GM12873 (cell line): Measurements from ENCODE around the gene CD68.
A peak's percentile ranks its signal among the peaks of the same experiment; 100 is the strongest.

Source experiments
- TF ChIP-seq, protein P1 (sequence below): IDR thresholded peaks from 2 replicates; pipeline ENCODE4 v1.5.1; 2012; ENCODE audit warnings: low read depth, mild to moderate bottlenecking, moderate library complexity, low read length, control low read depth; ENCODE audit not compliant: insufficient read depth; ENCODE audit errors: missing control alignments

Gene CD68

DNA sequence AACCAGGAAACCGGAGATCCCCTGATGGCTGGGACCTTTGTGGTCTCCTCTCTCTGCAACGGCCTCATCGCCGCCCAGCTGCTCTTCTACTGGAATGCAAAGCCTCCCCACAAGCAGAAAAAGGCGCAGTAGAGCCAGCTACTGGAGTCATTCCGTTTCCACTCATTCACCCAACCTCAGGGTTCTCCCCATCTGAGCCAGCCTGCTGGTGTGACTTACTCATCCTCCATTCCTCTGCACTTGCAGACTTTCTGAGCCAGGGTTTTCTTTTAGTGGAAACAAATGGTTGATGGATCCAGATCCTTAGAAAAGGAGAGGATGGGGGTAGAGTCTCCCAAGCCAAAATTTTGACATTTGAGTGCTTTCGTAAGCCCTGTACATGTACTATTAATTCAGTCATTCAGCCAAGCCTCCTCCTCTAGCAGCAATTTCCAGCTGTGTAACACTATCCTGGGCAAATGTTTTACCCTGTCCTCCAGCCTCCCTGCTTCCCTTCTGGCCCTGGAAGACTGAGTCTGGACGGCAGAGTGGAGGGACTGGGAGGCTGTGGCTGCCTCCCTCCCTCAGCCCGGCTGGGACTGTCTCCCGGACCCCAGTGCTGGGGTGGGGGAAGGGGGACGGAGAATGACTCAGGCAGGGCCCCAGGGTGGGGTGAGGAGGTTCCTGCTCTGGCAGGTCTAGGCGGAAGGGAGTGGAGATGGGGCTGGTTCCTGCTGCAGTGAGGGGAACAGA is 8.1 kb downstream of the CD68 start:
- TF ChIP-seq, protein P1, sequence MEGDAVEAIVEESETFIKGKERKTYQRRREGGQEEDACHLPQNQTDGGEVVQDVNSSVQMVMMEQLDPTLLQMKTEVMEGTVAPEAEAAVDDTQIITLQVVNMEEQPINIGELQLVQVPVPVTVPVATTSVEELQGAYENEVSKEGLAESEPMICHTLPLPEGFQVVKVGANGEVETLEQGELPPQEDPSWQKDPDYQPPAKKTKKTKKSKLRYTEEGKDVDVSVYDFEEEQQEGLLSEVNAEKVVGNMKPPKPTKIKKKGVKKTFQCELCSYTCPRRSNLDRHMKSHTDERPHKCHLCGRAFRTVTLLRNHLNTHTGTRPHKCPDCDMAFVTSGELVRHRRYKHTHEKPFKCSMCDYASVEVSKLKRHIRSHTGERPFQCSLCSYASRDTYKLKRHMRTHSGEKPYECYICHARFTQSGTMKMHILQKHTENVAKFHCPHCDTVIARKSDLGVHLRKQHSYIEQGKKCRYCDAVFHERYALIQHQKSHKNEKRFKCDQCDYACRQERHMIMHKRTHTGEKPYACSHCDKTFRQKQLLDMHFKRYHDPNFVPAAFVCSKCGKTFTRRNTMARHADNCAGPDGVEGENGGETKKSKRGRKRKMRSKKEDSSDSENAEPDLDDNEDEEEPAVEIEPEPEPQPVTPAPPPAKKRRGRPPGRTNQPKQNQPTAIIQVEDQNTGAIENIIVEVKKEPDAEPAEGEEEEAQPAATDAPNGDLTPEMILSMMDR: no peak

DNA sequence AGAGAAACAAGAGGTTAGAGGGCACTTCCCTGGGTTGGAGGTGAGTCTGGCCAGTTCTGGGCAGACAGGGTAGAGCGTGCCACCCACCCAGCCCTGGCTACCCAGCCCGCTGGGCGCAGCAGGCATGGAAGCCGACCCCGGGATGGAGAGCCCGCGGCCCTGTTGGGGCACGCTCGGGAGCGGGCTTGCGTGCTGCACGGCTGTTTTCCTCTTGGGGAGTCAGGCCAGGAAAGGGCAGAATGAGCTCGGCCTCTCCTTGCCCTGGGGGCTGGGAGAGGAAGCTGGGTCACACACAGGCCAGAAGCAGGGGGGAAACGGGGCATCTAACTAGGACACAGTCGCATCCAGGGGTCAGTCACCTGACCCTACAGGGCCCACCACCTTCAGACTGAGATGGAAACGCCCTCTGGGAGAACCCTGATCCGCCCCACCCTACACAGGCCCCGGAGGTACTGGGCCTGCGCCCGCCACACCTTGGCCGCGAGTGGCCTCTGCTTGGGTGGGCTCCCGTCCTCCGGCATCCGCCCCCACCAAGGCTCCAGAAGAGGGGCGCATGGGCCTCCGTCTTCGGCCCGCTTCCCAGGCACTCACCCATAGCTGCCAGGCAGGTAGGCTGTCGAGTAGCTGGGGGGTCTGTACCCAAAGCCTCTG is 9.2 kb downstream of the CD68 start:
- TF ChIP-seq, protein P1: no peak

DNA sequence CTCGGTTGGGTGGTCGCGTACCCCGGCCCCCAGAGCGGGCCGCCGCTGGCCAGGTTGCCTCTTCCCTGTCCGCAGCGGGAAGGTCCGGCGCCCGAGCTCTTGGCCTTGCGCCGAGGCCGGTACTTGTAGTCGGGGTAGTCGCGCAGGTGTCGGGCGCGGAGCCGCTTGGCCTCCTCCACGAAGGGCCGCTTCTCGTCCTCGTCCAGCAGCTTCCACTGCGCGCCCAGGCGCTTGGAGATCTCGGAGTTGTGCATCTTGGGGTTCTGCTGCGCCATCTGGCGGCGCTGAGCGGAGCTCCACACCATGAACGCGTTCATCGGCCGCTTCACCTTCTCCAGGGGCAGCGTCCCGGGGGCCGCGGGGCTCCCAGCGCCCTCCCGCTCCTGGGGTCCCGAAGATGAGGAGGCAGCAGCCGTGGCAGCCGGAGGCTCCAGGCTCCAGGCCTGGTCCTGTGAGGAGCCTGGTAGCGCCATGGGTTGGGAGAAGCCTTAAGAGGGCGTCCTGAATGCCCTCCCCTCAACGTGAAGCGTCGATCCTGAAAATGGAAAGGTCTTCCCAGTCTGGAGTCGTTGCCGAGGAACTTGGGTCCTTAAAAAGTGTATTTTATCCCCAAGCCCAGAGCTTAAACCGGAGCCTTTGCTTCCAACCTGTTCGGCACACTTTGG is 9.9 kb downstream of the CD68 start:
- TF ChIP-seq, protein P1: peak; percentile 89

DNA sequence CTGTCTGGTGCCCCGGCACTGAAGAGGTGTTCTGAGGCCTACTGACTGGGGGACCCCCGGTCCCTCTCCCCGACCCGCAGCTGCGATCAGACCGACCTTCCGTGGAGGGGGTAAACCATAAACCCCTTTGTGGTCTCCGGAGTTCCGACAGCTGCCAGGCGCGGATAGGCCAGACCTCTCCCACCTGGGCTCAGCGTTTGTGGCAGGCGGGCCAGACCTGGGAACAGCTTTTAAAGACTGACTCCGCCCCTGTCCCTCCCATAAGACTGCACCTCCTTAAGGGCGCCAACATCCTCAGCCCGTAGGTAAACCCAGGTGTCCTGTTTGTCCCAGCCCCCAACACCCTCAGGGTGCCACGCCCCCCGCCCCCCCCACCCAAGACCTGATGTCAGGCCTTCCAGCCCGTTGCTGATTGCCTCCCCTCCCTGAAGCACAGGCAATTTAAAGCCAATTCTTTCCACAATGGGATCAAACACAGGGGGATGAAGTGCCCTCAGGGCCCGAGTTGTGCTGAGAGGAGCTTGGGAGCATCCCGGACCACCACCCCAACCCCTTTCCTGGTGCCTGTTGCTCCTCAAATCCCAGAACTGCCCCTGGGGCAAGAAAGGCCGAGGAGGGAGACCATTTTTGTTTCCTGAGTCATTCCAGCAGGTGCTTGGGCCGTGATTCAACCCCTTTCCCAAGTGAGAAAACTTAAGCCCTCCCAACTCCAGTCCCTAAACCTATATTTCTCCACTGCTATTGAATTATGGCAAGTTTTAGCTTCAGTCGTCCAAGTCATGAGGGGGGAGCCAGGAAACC is 10.7 kb downstream of the CD68 start, which contains the start of gene SOX15:
Gene SOX15 (minus strand): TSS at position 204 of the 801 bp plus-strand sequence. CDS start 418 bp downstream, outside the sequence.
- TF ChIP-seq, protein P1: no peak

DNA sequence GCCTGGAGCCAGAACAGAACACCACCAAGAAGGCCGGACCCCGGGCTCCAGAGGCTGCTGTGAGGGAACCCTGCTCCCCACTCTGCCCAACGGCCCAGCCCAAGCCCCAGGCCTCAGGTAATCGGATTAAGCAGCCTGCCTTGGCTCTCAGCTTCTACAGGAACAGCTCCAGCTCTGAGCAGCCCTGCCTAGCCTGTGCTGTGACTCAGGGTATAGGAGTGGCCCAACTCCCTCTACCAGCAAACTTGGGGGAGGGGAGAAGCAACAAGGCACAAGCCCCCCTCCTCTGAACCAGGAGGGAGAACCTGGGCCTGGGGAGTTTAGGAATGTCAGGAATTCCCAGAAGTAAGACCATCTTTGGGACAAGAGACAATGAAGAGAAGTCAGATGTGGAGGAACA is 11.3 kb downstream of the CD68 start:
- TF ChIP-seq, protein P1: no peak

DNA sequence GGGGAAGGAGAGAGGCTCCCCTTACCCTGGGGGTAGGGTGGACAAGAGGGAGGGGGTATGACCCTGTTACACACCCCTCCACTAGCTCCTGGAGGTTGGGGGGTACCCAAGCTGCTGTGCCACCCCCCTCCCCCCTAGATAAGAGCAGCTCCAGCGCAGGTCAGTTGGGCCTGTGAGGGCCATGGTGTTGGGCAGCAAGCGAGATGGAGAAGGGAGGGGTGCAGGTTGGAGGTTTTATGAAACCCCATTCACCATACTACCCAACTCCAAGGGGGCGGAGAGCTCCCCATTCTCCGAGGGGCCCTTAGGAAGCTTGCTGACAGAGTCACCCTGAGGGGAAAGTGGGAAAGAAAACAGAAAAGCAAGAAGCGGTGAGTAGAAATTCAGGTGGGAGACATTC is 12.2 kb downstream of the CD68 start:
- TF ChIP-seq, protein P1: no peak
